ENCODE data around the gene SDCCAG8.

The SDCCAG8 gene

DNA sequence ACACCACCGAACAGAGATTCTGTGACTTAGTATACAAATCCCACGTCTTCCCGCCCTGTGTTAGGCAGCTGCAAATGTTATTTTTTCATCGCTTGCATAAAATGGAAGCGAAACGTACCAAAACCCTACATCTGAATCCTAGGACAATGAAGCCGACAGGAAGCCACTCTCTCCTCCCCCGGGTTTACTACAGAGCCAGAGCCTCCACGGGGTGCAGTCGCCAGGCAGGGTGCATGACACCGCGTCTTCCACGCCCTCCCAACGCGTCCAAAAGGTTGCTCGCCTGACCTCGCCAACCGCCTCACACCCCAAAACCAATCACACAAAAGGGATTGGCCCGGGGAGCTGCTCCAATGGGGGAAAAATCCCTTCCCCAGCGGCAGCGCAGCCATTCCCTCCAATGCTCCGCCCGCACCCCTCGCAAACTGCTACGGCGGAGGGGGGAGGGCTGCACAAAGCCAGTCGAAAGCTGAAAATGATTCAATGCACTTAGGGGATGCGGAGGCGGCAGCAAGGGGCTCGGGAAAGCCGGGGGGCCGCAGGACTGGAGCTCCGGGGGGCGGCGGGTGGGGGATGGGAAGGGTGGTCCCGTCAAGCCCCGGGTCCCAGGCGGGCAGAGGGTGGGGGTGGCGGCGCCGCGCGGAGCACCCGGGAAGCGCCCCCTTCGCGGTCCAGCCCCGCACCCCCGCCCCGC is 1.5 kb upstream of the SDCCAG8 start:
- FAIRE-seq, result no peak

DNA sequence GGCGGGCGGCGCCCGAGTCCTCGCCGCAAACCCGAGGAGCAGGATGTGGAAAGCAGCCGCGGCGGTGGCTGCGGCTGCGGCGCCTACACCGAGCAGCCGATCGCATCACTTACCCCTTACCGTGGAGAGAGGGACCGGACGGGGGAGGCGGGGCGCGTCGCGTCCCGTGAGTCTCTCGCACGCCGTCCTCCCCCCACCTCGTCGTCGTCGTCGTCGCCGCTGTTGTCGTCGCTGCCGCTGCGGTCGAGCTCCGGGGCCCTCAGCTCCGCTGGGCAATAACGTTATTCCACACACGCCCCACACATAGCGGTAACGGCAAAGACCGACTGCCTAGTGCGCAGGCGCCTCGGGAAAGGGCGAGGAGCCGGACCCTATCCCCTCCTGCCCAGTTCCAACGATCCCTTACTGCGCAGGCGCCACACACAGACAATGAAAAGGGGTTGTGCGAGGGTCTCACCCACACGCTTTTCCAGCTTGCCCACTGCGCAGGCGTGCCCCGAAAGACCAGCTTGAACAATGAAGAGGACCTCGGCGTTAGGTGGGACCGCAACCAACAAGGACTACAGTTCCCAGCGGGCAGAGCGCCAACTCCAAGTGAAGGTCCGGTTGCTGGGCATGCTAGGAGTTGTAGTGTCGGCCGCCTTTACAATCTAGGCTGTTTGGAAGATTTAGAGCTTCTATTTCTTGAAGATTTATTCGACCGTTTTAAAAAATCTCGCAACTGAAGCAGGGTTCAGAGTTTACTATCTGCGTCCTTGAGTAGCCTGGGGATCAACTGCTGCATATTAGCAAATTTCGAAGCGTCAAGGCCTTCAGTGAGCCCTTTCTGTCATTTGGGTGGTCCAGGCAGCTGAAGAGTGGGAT is 682 bp upstream of the SDCCAG8 start, which contains the start of gene CEP170:
Gene CEP170 (minus strand): TSS at position 355 of the 864 bp plus-strand sequence. CDS start 30,001 bp downstream, outside the sequence.
- peak; percentile 94 for DNase-seq (ENCODE audit: low spot score)
- no peak for FAIRE-seq

More for the DNA sequence above, 1.5 kb upstream of the SDCCAG8 start:
- peak; percentile 60 for DNase-seq (ENCODE audit: low spot score)

DNA sequence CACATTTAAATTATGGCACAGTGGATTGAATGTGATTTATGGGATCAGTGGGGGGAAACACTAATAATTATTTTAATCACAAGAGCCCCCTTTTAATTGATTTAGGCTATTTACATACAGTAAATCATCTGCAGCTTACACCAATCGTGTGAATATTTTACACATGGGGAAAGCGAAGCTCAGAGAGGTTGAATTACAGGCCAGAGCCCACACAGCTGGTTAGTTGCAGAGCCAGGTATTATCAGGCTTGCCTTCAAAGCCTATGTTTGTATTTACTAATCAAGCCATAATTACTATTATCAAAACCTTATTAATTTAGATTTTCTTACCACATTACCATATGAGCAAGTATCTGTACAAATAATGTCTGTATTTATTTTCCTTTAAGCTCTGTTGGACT is 749 bp downstream of the SDCCAG8 start:
- no peak for FAIRE-seq
- DNase-seq (ENCODE audit: low spot score), result no peak

DNA sequence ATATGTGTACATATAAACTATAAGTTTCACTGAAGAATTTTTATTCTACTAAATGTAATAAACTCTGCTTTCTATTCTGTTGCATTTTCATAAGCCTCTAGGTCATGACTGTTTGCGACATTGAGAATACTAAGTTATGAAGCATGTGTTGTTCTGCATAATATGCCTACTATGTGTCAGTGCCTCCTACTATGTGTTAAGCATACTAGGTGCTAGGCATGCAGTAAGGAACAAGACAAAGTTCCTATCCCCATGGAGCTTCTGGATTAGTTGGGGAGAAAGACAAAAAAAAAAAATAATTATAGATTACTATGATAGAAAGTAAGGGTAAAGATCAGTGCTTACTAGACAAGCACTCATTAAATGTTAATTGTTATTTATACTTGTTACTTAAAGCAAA is 1.3 kb downstream of the SDCCAG8 start:
- FAIRE-seq, result no peak

DNA sequence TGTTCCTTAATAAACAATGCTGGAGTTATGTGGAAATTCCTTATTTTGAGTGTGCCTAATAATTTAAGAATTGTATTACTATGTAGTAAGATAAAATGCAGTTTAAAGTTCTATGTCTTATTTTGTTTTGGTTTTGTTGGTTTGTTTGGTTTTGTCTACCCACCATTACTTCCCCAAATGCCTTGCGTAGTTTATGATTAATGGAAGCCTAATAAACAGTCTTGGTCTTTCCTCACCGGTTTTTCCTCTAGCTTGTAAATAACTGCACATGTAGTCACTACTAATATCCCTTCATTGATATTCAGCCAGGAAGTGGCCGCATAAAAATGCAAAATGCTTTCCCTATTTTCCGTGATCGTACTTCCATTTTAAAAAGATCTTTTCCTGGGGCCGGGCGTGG is 2.9 kb downstream of the SDCCAG8 start:
- FAIRE-seq (no peak), DNase-seq (ENCODE audit: low spot score) (no peak)

More for the DNA sequence above, 1.3 kb downstream of the SDCCAG8 start:
- DNase-seq (ENCODE audit: low spot score), result no peak

DNA sequence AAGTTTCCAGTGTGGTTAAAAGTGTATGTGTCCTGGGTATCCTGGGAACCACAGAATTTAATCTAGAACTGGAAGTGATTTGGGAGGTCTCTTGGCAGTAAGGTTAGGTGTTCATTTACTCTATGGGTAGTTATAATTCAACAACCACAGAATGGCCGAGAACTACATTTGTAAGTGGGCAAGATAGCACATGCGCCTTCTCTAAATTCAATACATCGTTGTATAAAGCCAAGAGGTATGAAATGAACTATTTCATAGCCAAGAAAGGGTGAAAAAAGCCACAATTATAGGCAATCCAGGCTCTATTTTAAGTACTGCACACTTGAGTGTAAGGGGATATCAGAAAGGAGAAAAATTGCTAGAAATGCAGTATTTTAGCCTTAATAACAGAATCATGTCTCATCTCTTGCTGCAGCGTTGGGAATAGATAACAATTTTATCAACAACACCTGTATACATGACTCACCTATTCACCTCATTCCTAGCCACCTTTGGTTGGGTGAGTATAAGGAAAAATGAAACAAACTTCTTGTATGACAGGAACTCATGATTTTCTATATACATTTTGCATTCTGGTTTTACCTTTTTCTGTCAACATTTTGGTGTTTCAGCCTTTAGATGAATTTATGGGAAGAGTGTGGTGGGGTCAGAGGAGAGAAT is 4.5 kb downstream of the SDCCAG8 start:
- FAIRE-seq (no peak), DNase-seq (ENCODE audit: low spot score) (no peak)

DNA sequence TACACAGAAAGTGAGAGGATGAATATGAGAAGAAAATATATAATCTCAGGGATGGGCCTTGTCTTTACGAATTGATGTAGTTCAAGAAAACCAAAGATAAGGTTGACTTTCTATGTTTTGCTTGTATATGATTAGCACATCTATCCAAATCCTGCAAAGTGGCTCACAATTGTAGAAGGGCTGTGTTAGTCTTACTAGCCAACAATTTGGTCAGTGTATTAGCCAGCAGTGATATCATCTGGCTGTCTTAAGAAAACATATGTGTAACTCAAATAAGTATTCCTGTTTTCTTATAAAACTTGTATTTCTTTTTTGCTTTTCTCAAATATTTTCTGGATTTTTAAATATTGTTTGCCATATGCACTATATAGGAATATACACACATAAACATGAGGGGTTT is 5.5 kb downstream of the SDCCAG8 start:
- no peak for DNase-seq (ENCODE audit: low spot score)
- FAIRE-seq, result no peak

DNA sequence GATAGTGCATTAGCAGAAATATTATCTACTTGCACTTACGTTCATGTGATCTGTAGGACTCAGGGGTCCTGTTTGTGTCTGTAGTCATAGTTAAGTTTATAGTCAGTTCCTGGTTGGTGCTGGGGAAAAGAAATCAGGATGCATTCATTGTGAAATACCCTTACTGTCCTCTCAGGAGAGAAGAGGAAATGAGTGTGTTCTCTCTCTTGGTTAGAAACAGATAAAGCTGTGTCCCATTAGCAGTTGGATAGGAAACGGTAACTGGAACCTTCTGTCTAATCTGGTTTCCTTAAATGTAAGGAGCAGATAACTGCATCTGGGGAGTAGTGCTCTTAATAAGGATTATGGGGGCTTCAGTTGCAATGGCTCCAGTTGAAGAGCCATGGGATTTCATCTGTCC is 8.9 kb downstream of the SDCCAG8 start:
- FAIRE-seq (no peak), DNase-seq (ENCODE audit: low spot score) (peak; percentile 44)

DNA sequence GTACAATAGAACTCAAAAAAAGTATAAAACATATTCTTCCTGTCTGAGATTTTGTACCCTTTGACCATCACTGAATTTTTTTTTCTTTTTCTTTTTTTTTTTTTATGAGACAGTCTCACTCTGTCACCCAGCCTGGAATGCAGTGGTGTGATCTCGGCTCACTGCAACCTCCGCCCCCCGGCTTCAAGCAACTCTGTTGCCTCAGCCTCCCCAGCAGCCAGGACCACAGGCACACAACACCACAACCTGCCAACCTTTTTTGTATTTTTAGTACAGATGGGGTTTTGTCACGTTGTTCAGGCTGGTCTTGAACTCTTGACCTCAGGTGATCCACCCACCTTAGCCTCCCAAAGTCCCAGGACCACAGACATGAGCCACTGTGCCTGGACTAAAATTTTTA is 10.4 kb downstream of the SDCCAG8 start:
- FAIRE-seq (no peak), DNase-seq (ENCODE audit: low spot score) (no peak)

DNA sequence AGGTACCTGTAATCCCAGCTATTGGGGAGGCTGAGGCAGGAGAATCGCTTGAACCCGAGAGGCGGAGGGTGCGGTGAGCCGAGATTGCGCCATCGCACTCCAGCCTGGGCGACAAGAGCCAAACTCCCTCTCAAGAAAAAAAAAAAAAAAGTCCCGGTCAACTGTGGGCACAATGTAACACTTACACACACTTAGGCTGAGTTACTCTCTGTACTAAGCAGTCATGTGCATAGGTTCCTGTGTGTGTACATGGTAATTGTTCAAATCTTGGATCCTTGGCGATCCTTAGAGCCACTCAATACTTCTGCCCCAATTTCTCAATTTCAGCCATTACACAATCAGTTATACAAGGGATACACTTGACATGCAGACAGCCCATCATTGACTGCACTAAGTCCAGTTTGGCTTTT is 11.6 kb downstream of the SDCCAG8 start:
- DNase-seq (ENCODE audit: low spot score) (no peak), FAIRE-seq (no peak)

DNA sequence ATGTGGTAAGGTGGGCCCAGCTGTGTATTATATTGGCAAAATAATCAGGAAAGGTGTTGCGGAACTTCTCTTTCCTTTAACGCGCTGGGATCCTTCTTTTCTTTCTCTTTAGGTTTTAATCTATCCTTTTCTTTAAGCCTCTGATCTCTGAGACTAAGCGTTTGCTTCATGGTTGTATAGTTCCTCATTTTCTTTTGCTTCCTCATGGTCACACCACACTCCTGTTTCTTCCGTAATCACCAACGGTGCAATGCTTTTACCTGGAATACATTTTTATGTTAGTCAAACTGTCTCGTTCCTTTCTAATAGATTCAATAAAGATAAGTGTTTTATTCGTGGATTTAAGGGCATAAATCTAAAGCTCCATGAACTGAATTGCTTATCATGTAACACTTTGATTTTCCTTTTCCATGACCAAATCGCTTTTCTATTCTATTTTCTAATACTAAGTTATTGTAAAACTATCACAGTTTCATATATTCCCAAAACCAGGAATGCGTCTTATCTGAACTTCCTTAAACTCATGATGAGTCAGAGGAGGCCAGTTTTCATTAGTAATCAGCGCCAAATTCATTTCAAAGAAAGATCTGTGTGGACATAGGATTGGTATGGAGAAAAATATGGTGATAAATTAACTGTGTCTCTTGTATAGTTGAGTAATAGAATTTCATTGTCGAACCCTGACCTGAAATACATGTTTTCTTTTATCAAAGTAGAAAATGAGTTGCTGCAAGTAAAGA is 12.2 kb downstream of the SDCCAG8 start:
- DNase-seq (ENCODE audit: low spot score) (peak; percentile 78), FAIRE-seq (peak; percentile 95)

DNA sequence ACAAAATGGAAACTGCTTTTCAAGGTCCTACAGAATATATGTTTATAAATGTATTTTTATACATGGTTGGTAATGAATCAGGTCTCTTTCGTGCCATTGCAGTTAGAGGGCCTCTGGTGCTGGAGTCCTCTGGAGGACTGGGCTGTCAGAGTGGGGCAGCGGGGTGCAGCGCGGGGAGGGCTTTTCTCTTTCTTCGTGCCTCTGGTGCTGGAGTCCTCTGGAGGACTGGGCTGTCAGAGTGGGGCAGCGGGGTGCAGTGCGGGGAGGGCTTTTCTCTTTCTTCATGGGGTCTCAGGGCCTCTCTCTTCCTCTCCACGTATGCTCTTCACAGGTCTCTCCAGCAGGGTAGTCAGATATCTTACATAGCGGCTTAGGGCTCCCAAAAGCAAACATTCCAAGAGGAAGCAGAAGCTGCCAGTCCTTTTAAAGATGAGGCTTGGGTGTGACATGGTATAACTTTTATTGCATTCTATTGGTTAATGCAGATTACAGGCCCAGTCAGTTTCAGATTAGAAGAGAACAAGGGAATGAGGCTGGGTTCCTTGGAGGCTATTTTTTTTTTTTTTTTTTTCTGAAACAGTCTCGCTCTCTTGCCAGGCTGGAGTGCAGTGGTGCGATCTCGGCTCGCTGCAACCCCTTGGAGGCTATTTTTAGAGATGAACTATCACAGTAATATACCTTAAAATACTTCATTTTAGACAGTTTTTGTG is 13.1 kb downstream of the SDCCAG8 start:
- no peak for DNase-seq (ENCODE audit: low spot score)
- FAIRE-seq, result no peak

DNA sequence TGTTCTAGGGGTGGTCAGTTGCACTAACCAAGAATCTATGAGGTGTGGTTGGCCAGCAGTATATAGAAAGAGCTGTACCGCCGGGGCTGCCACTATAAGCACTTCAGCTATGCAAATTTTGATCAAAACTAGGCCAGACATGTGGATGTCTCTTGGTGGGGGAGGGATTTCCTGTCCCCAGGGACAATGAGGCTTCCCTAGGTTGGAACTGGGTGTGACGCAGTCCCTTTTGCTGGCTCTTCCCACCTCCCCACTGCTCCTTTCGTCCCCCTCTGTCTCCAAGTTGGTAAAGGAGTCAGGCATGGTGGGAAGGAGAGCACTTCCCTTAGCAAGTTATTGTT is 13.6 kb downstream of the SDCCAG8 start:
- no peak for FAIRE-seq
- DNase-seq (ENCODE audit: low spot score), result no peak

DNA sequence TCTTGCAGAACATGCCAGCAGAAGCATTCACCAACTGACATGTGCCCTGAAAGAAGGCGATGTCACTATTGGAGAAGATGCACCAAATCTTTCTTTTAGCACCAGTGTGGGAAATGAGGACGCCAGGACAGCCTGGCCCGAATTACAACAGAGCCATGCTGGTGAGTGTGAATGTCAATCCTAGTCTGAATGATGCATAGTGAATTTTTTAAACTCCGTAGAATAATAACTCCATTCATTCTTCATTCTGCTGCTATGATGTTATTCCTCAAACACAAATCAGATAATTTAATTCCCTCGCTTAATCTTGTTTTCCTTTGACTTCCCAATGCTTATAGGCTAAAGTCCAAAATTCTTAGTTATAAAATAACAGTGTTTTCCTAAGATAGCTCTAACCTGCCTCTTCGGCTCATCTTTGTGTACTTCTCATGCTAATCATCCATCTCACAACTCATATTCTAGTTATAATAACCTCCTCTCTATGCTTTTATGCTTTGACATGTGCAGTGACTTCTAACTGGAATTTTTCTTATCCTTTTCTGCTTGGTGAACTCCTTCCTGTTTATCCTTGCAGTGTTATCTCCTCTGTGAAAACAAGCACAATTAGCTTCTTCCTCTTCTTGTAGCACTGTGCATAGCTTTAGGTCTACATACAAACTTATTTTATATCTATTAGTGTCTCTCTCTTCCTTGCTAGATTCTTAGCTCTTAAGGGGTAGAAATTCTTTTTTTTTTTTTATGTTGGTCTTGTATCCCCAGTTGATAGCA is 14.4 kb downstream of the SDCCAG8 start:
- DNase-seq (ENCODE audit: low spot score) (no peak), FAIRE-seq (no peak)

DNA sequence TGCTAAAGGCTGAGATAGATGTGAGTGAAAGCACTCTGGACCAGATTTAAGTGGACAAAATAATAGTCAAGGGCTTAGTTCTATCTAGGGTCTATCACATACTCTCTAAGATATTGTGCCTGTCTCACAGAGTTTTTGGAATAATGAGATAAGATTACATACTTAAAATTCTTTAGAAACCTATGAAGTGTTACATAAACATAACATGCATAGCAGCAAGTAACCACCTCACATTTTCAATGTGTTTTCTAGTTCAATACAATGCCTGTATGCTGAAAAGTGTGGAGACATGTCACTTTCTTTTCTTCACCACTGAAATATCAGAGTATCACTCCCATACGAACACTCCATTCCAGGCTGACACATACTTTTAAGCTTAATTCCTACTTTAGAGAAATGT is 16.2 kb downstream of the SDCCAG8 start:
- DNase-seq (ENCODE audit: low spot score) (no peak), FAIRE-seq (no peak)

DNA sequence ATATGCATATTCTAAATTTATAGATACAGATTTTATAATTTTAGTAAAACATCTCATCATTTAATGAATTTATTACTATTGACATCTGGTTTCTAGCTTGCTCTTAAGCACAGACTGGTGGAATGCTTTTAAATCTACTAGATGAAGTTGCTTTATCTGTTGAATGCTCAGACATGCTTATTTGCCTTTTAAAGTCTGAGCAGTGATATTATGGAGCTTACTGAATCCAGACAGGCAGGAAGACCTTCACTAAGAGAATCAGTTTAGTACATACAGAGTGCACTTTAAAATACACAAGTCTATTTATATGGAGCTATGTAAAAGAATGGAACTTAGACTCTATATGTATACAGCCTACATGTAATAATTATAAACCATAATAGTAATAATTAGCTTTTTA is 16.6 kb downstream of the SDCCAG8 start:
- no peak for FAIRE-seq
- DNase-seq (ENCODE audit: low spot score), result no peak

DNA sequence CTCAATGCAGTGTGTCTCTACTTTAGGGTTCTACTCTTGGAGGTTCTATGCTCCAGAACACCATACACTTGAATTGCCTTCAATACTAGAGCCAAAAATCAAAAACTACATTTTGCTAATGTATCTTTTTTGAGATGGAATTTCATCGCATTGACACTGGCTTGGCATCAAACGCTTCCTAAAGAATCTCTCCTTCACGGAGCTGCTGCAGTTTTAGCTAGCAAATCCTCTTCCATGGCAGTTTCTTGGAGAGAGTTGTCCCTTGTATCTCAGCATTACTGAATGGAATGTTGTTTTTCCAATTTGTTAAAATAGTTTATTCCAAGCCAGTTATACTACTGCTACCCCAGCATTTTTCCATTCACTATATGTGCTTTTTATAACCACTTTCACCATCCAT is 17.7 kb downstream of the SDCCAG8 start:
- DNase-seq (ENCODE audit: low spot score), result no peak
- FAIRE-seq, result no peak

DNA sequence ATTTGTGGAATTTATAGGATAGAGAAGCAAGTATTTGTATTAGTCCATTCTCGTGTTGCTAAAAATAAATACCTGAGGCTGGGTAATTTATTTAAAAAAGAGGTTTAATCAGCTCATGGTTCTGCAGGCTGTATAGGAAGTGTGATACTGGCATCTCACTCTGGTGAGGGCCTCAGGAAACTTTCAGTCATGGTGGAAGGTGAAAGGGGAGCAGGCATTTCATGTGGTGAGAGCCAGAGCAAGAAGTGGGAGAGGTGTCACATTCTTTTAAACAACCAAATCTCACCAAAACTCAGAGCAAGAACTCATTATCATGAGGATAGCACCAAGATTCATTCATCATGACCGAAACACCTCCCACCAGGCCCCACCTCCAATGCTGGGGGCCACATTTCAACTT is 18.1 kb downstream of the SDCCAG8 start:
- no peak for FAIRE-seq
- DNase-seq (ENCODE audit: low spot score), result no peak

DNA sequence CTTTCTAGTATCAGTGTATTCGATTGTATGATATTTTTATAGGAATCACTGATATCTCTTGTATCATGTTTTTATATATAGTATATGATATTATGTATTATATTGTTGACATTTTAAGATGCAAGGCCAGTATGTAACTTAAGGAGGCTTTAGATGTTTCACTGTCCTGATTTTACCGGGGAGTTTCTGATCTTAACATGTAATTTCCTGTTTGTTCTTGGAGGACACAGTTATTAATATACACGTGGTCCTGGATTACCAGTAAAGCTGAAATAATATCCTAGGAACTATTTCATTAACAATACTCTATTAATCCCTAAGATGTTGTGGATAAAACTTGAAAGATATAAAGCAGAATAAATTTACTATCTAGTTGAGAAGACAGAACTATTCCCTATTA is 19.5 kb downstream of the SDCCAG8 start:
- DNase-seq (ENCODE audit: low spot score) (no peak), FAIRE-seq (no peak)

DNA sequence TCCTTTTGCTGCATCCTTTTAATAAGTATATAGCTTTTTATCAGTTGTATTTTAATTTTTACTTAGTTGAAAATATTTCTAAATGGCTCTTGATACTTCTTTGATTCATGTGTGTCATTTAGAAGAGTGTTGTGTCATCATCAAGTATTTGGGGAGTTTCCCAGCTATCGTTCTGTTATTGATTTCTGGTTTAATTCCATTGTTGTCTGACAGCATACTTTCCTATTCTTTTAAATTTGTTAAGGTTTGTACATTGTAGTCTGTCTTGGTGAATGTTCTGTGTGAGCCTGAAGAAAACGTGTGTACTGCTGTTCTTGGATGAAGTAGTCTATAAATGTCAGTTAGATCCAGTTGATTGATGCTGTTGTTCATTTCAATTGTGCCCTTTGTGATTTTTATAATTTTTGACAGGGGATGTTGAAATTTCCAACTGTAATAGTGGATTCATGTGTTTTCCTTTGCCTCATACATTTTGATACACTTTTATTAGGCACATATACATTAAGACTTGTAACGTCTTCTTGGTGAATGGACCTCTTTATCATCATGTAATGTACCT is 24.8 kb downstream of the SDCCAG8 start:
- FAIRE-seq (no peak), DNase-seq (ENCODE audit: low spot score) (no peak)

All from RCC 7860 (cell line).